ENCODE measurements around the gene WDR37. TPM values are rescaled to one million over a fixed set of nuclear protein-coding genes. Genes with fewer than 3 reads are reported as not detected.
A peak's percentile ranks its signal among the peaks of the same experiment; 100 is the strongest.

The WDR37 gene
- total RNA-seq, 1 donor from 2014 or later = 10.9 TPM

DNA sequence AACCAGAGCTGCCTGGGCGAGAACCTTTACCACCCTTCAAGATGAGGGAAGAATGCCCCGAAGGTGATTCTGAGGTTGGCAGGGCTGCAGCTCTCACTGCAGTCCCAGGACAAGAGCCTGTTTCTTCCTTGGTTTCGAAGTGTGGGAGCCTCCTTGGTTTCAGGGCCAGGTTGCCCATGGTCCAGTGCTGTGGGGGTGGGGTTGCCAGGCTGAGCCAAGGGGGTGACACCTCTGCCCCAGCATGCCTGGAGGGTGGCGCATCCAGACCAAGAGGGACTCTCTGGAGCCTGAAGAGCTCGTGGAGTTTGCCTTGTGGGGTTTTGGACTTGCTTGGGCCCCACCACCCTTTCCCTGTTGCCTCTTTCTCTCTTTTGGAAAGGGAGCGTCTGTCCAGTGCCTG lies 41.3 kb downstream of the WDR37 start:
- DNase-seq (ENCODE audit: low spot score) = no peak
- Mint-ChIP-seq H3K36me3 (ENCODE audit: low read depth) (peaks cover 27% of the 10 kb centered on the region), H3K27ac (ENCODE audit: unreplicated experiment) (no peak overlapping the region), H3K4me3 (ENCODE audit: unreplicated experiment) (no peak overlapping the region), H3K9me3 (ENCODE audit: low read depth) (no peaks in the 10 kb centered on the region), H3K27me3 (ENCODE audit: low read depth) (no peaks in the 10 kb centered on the region), H3K4me1 (ENCODE audit: low read depth) (peaks cover 9% of the 10 kb centered on the region)
- TF ChIP-seq CTCF (IDR thresholded peaks at IDR 0.05) = no peak

- no peak for DNase-seq (ENCODE audit: low spot score)
Observed at GRCh38 chr10:1100143-1100542, 44.0 kb downstream of the WDR37 start.

DNA sequence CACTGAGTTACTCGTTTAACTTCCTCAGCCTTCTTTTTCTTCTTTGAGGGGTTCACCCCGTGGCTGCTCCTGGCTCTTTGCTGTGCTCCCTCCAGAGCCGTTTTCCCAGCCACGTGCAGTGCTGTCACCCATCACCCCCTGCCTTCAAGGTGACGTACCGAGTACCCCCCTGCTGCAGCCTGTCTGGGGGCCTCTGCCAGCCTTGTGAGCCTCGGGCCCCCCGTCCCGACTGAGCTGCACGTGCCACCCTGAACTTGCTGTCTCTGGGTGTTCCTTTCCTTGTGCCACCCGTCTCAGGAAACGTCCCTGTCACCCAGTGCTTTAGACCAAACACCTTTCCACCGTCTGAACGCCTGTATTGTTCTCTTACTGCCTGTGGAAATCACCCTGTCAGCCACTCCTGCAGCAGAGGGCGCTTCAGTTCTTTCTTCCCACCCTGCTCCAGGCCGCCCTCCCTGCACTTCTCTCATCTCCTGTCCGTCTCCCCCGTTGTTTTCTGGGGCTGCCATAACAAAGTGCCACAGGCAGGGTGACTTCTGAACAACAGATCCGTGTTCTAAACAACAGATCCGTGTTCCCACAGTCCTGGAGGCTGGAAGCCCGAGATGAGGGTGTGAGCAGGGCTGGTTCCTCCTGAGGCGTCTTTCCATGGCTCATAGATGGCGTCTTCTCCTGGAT lies 44.6 kb downstream of the WDR37 start:
- no peak overlapping the region for H3K4me3 Mint-ChIP-seq (ENCODE audit: unreplicated experiment)
- no peaks in the 10 kb centered on the region for H3K9me3 Mint-ChIP-seq (ENCODE audit: low read depth)
- H3K36me3 Mint-ChIP-seq (ENCODE audit: low read depth) = peaks cover 34% of the 10 kb centered on the region
- H3K27ac Mint-ChIP-seq (ENCODE audit: unreplicated experiment) = no peak overlapping the region
- DNase-seq (ENCODE audit: low spot score) = no peak
- no peaks in the 10 kb centered on the region for H3K27me3 Mint-ChIP-seq (ENCODE audit: low read depth)
- TF ChIP-seq CTCF (IDR thresholded peaks at IDR 0.05) = peak; percentile 39
- H3K4me1 Mint-ChIP-seq (ENCODE audit: low read depth) = peaks cover 14% of the 10 kb centered on the region

More at GRCh38 chr10:1100143-1100542, 44.0 kb downstream of the WDR37 start:
- TF ChIP-seq CTCF (IDR thresholded peaks at IDR 0.05) = no peak
- H3K27ac Mint-ChIP-seq (ENCODE audit: unreplicated experiment) = no peak overlapping the region
- peaks cover 14% of the 10 kb centered on the region for H3K4me1 Mint-ChIP-seq (ENCODE audit: low read depth)
- H3K9me3 Mint-ChIP-seq (ENCODE audit: low read depth) = no peaks in the 10 kb centered on the region
- H3K27me3 Mint-ChIP-seq (ENCODE audit: low read depth) = no peaks in the 10 kb centered on the region
- peaks cover 30% of the 10 kb centered on the region for H3K36me3 Mint-ChIP-seq (ENCODE audit: low read depth)
- no peak overlapping the region for H3K4me3 Mint-ChIP-seq (ENCODE audit: unreplicated experiment)

DNA sequence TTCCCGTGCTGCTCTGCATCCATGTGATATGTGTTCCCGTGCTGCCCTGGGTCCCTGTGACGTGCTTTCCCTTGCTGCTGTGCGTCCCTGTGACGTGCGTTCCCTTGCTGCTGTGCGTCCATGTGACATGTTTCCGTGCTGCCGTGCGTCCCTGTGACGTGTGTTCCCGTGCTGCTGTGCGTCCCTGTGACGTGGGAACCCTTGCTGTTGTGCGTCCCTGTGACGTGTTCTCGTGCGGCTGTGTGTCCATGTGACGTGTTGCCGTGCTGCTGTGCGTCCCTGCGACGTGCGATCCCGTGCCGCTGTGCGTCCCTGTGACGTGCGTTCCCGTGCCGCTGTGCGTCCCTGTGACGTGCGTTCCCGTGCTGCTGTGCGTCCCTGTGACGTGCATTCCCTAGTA lies 45.8 kb downstream of the WDR37 start:
- Mint-ChIP-seq H3K27me3 (ENCODE audit: low read depth) (no peaks in the 10 kb centered on the region), H3K36me3 (ENCODE audit: low read depth) (peaks cover 41% of the 10 kb centered on the region), H3K9me3 (ENCODE audit: low read depth) (no peaks in the 10 kb centered on the region), H3K4me1 (ENCODE audit: low read depth) (peaks cover 14% of the 10 kb centered on the region), H3K27ac (ENCODE audit: unreplicated experiment) (no peak overlapping the region), H3K4me3 (ENCODE audit: unreplicated experiment) (no peak overlapping the region)
- TF ChIP-seq CTCF (IDR thresholded peaks at IDR 0.05) = no peak
- DNase-seq (ENCODE audit: low spot score) = no peak

GRCh38 chr10:1102416-1102815 lies 46.2 kb downstream of the WDR37 start:
- DNase-seq (ENCODE audit: low spot score) = no peak
- Mint-ChIP-seq H3K36me3 (ENCODE audit: low read depth) (peaks cover 42% of the 10 kb centered on the region), H3K9me3 (ENCODE audit: low read depth) (no peaks in the 10 kb centered on the region), H3K27ac (ENCODE audit: unreplicated experiment) (peak overlapping the region; percentile 80), H3K27me3 (ENCODE audit: low read depth) (no peaks in the 10 kb centered on the region), H3K4me3 (ENCODE audit: unreplicated experiment) (no peak overlapping the region), H3K4me1 (ENCODE audit: low read depth) (peaks cover 14% of the 10 kb centered on the region)
- TF ChIP-seq CTCF (IDR thresholded peaks at IDR 0.05) = no peak
